ENCODE measurements around the gene CARNS1.

CARNS1 gene

GRCh38 chr11:67435727-67436458 is 20.4 kb downstream of the CARNS1 start:
- Histone ChIP-seq H2BK15ac (ENCODE audit: low read length) (no peak overlapping the region), H2BK5ac (ENCODE audit: low read length) (no peak overlapping the region), H3K27me3 (ENCODE audit: control insufficient read depth in 3 of 3, insufficient read depth in 3 of 3, low read depth in 1 of 3, low read length in 3 of 3) (peaks cover 0 to 1% (median 0%) of the 10 kb centered on the region in 3 experiments), H3K14ac (ENCODE audit: low read length) (no peak overlapping the region), H3K23ac (ENCODE audit: low read depth, low read length, poor library complexity) (peak overlapping the region; percentile 93), H2AFZ (ENCODE audit: low read length) (no peak overlapping the region), H4K8ac (ENCODE audit: low read depth, low read length) (no peak overlapping the region), H2BK12ac (ENCODE audit: low read length) (no peak overlapping the region), H3K79me1 (ENCODE audit: low read depth, low read length) (peaks cover 2% of the 10 kb centered on the region), H3K9me3 (replicated peaks in 1 of 2; ENCODE audit: control insufficient read depth in 2 of 2, insufficient read depth in 1 of 2, low read depth in 1 of 2, low read length in 2 of 2) (no peaks in the 10 kb centered on the region), H3K9ac (ENCODE audit: low read depth, low read length, poor library complexity) (peak overlapping the region; percentile 70), H3K4ac (ENCODE audit: low read length) (no peak overlapping the region), H3K27ac (replicated peaks; ENCODE audit: low read length) (no peak overlapping the region), H3K4me3 (ENCODE audit: low read length in 2 of 2) (peak overlapping the region in 1 of 2 donors; percentile 6), H2AK5ac (ENCODE audit: low read depth, low read length) (no peak overlapping the region), H2BK120ac (ENCODE audit: low read depth, low read length) (no peak overlapping the region), H3K36me3 (replicated peaks in 1 of 2; ENCODE audit: control insufficient read depth in 2 of 2, insufficient read depth in 2 of 2, low read length in 2 of 2) (peaks cover 38 to 82% of the 10 kb centered on the region in 2 donors), H3K4me1 (ENCODE audit: control insufficient read depth in 2 of 2, insufficient read depth in 1 of 2, low read depth in 1 of 2, low read length in 2 of 2) (no peaks in the 10 kb centered on the region), H4K91ac (ENCODE audit: low read depth, low read length, poor library complexity) (no peak overlapping the region), H3K4me2 (ENCODE audit: insufficient read depth, low read length, poor library complexity, severe bottlenecking) (no peak overlapping the region), H3K18ac (ENCODE audit: low read length) (no peak overlapping the region)
- DNase-seq (ENCODE audit: low spot score), result no peak
- no CpG with 5 or more reads among the region's 38 CpGs for WGBS, 2 donors (ENCODE audit: extremely low coverage in 2 of 2, insufficient read length in 2 of 2, insufficient replicate concordance in 1 of 2)

GRCh38 chr11:67436459-67437081 is 21.1 kb downstream of the CARNS1 start:
- Histone ChIP-seq H3K23ac (ENCODE audit: low read depth, low read length, poor library complexity) (no peak overlapping the region), H3K27me3 (ENCODE audit: control insufficient read depth in 3 of 3, insufficient read depth in 3 of 3, low read depth in 1 of 3, low read length in 3 of 3) (peaks cover 0 to 1% (median 0%) of the 10 kb centered on the region in 3 experiments), H2BK120ac (ENCODE audit: low read depth, low read length) (no peak overlapping the region), H3K9ac (ENCODE audit: low read depth, low read length, poor library complexity) (no peak overlapping the region), H3K4me3 (ENCODE audit: low read length in 2 of 2) (peak overlapping the region in 1 of 2 donors; percentile 15), H3K9me3 (replicated peaks in 1 of 2; ENCODE audit: control insufficient read depth in 2 of 2, insufficient read depth in 1 of 2, low read depth in 1 of 2, low read length in 2 of 2) (no peaks in the 10 kb centered on the region), H2BK15ac (ENCODE audit: low read length) (no peak overlapping the region), H3K79me1 (ENCODE audit: low read depth, low read length) (peaks cover 2% of the 10 kb centered on the region), H3K4ac (ENCODE audit: low read length) (no peak overlapping the region), H2BK5ac (ENCODE audit: low read length) (no peak overlapping the region), H2AFZ (ENCODE audit: low read length) (no peak overlapping the region), H3K36me3 (replicated peaks in 1 of 2; ENCODE audit: control insufficient read depth in 2 of 2, insufficient read depth in 2 of 2, low read length in 2 of 2) (peaks cover 38 to 83% of the 10 kb centered on the region in 2 donors), H3K4me1 (ENCODE audit: control insufficient read depth in 2 of 2, insufficient read depth in 1 of 2, low read depth in 1 of 2, low read length in 2 of 2) (no peaks in the 10 kb centered on the region), H3K18ac (ENCODE audit: low read length) (no peak overlapping the region), H3K4me2 (ENCODE audit: insufficient read depth, low read length, poor library complexity, severe bottlenecking) (no peak overlapping the region), H2BK12ac (ENCODE audit: low read length) (no peak overlapping the region), H4K8ac (ENCODE audit: low read depth, low read length) (no peak overlapping the region), H3K27ac (replicated peaks; ENCODE audit: low read length) (no peak overlapping the region), H2AK5ac (ENCODE audit: low read depth, low read length) (no peak overlapping the region), H3K14ac (ENCODE audit: low read length) (no peak overlapping the region), H4K91ac (ENCODE audit: low read depth, low read length, poor library complexity) (no peak overlapping the region)
- DNase-seq (ENCODE audit: low spot score), result no peak
- WGBS, 2 donors (ENCODE audit: extremely low coverage in 2 of 2, insufficient read length in 2 of 2, insufficient replicate concordance in 1 of 2), result no CpG with 5 or more reads among the region's 6 CpGs

- no peak within 1 kb of the TSS for H2BK15ac ChIP-seq (ENCODE audit: low read length)
- no peak within 1 kb of the TSS for H2BK5ac ChIP-seq (ENCODE audit: low read length)
- no peak within 1 kb of the TSS for H3K4ac ChIP-seq (ENCODE audit: low read length)
- no peak within 1 kb of the TSS for H3K9ac ChIP-seq (ENCODE audit: low read depth, low read length, poor library complexity)
- H3K23ac ChIP-seq (ENCODE audit: low read depth, low read length, poor library complexity), result peak within 1 kb of the TSS; percentile 65
- DNase-seq (ENCODE audit: low spot score), result no peak
- H3K4me3 ChIP-seq (ENCODE audit: low read length in 2 of 2), result peak within 1 kb of the TSS in 1 of 2 donors; percentile 15
- peaks cover 41 to 83% of the 10 kb centered on the region in 2 donors for H3K36me3 ChIP-seq (replicated peaks in 1 of 2; ENCODE audit: control insufficient read depth in 2 of 2, insufficient read depth in 2 of 2, low read length in 2 of 2)
- H3K4me1 ChIP-seq (ENCODE audit: control insufficient read depth in 2 of 2, insufficient read depth in 1 of 2, low read depth in 1 of 2, low read length in 2 of 2), result no peaks in the 10 kb centered on the region
- WGBS, 2 donors (ENCODE audit: extremely low coverage in 2 of 2, insufficient read length in 2 of 2, insufficient replicate concordance in 1 of 2), result no CpG with 5 or more reads among the region's 26 CpGs
- peaks cover 0 to 1% (median 0%) of the 10 kb centered on the region in 3 experiments for H3K27me3 ChIP-seq (ENCODE audit: control insufficient read depth in 3 of 3, insufficient read depth in 3 of 3, low read depth in 1 of 3, low read length in 3 of 3)
- no peak within 1 kb of the TSS for H3K4me2 ChIP-seq (ENCODE audit: insufficient read depth, low read length, poor library complexity, severe bottlenecking)
- H3K9me3 ChIP-seq (replicated peaks in 1 of 2; ENCODE audit: control insufficient read depth in 2 of 2, insufficient read depth in 1 of 2, low read depth in 1 of 2, low read length in 2 of 2), result no peaks in the 10 kb centered on the region
- H3K27ac ChIP-seq (replicated peaks; ENCODE audit: low read length), result no peak within 1 kb of the TSS
- H2AK5ac ChIP-seq (ENCODE audit: low read depth, low read length), result no peak within 1 kb of the TSS
- H4K8ac ChIP-seq (ENCODE audit: low read depth, low read length), result peak within 1 kb of the TSS; percentile 43
- H4K91ac ChIP-seq (ENCODE audit: low read depth, low read length, poor library complexity), result no peak within 1 kb of the TSS
- H2AFZ ChIP-seq (ENCODE audit: low read length), result no peak within 1 kb of the TSS
- H3K14ac ChIP-seq (ENCODE audit: low read length), result no peak within 1 kb of the TSS
- peaks cover 5% of the 10 kb centered on the region for H3K79me1 ChIP-seq (ENCODE audit: low read depth, low read length)
- no peak within 1 kb of the TSS for H3K18ac ChIP-seq (ENCODE audit: low read length)
- H2BK120ac ChIP-seq (ENCODE audit: low read depth, low read length), result no peak within 1 kb of the TSS
- H2BK12ac ChIP-seq (ENCODE audit: low read length), result no peak within 1 kb of the TSS
Measured at GRCh38 chr11:67437082-67437808, 21.8 kb downstream of the CARNS1 start, which contains the start of gene PTPRCAP. Gene PTPRCAP, minus strand, starts transcription at chr11:67437682. Its CDS starts 63 bp downstream, at chr11:67437619.

- H4K8ac ChIP-seq (ENCODE audit: low read depth, low read length), result no peak overlapping the region
- H4K91ac ChIP-seq (ENCODE audit: low read depth, low read length, poor library complexity), result no peak overlapping the region
- WGBS, 2 donors (ENCODE audit: extremely low coverage in 2 of 2, insufficient read length in 2 of 2, insufficient replicate concordance in 1 of 2), result no CpG with 5 or more reads among the region's 3 CpGs
- H3K9ac ChIP-seq (ENCODE audit: low read depth, low read length, poor library complexity), result no peak overlapping the region
- H3K9me3 ChIP-seq (replicated peaks in 1 of 2; ENCODE audit: control insufficient read depth in 2 of 2, insufficient read depth in 1 of 2, low read depth in 1 of 2, low read length in 2 of 2), result no peaks in the 10 kb centered on the region
- no peak overlapping the region for H3K14ac ChIP-seq (ENCODE audit: low read length)
- no peak overlapping the region for H3K4me3 ChIP-seq (ENCODE audit: low read length in 2 of 2)
- no peak overlapping the region for H3K4me2 ChIP-seq (ENCODE audit: insufficient read depth, low read length, poor library complexity, severe bottlenecking)
- H2AFZ ChIP-seq (ENCODE audit: low read length), result no peak overlapping the region
- H3K4ac ChIP-seq (ENCODE audit: low read length), result no peak overlapping the region
- H2BK12ac ChIP-seq (ENCODE audit: low read length), result no peak overlapping the region
- H3K4me1 ChIP-seq (ENCODE audit: control insufficient read depth in 2 of 2, insufficient read depth in 1 of 2, low read depth in 1 of 2, low read length in 2 of 2), result peaks cover 2 to 3% of the 10 kb centered on the region in 2 donors
- no peak for DNase-seq (ENCODE audit: low spot score)
- peaks cover 38 to 79% of the 10 kb centered on the region in 2 donors for H3K36me3 ChIP-seq (replicated peaks in 1 of 2; ENCODE audit: control insufficient read depth in 2 of 2, insufficient read depth in 2 of 2, low read length in 2 of 2)
- H3K23ac ChIP-seq (ENCODE audit: low read depth, low read length, poor library complexity), result no peak overlapping the region
- H3K79me1 ChIP-seq (ENCODE audit: low read depth, low read length), result peaks cover 7% of the 10 kb centered on the region
- no peak overlapping the region for H3K27ac ChIP-seq (replicated peaks; ENCODE audit: low read length)
- no peak overlapping the region for H2BK15ac ChIP-seq (ENCODE audit: low read length)
- H3K18ac ChIP-seq (ENCODE audit: low read length), result no peak overlapping the region
- H2BK120ac ChIP-seq (ENCODE audit: low read depth, low read length), result no peak overlapping the region
- H2AK5ac ChIP-seq (ENCODE audit: low read depth, low read length), result no peak overlapping the region
- no peak overlapping the region for H2BK5ac ChIP-seq (ENCODE audit: low read length)
- peaks cover 0 to 2% (median 0%) of the 10 kb centered on the region in 3 experiments for H3K27me3 ChIP-seq (ENCODE audit: control insufficient read depth in 3 of 3, insufficient read depth in 3 of 3, low read depth in 1 of 3, low read length in 3 of 3)
Measured at GRCh38 chr11:67437809-67438157, 22.3 kb downstream of the CARNS1 start.

Measured in neuronal stem cell (in vitro differentiated cells).